Activated CD8-positive, alpha-beta memory T cell treated with anti-CD3 and anti-CD28 coated beads, Interleukin-2, amount 10 ng/mL, durations not matched to agents 7 days and 5 days (primary cell): ENCODE measurements around the gene IER5L. TPM values are rescaled to one million over a fixed set of nuclear protein-coding genes. Genes with fewer than 3 reads are reported as not detected.
A peak's percentile ranks its signal among the peaks of the same experiment; 100 is the strongest.

Experiments
- ATAC-seq: fragments of 150-1000 bp; cut with Tn5 transposase; one replicate; pipeline ENCODE4 v1.10.0; 2021; ENCODE audit warnings: moderate library complexity
- CTCF ChIA-PET: fragments of 350-600 bp; sonication (Branson Sonifier 250); formaldehyde crosslinking; loops from one replicate; lab custom pipeline; 2021; ENCODE audit warnings: antibody characterized with exemption; lab: Charles Lee
- DNase-seq: peaks from one replicate; pipeline ENCODE4 v3.0.0-alpha.2; 2020
- H3K27ac Mint-ChIP-seq: one replicate; pipeline ENCODE4 v1.8.0; 2021; ENCODE audit warnings: mild to moderate bottlenecking, mixed read lengths
- H3K27me3 Mint-ChIP-seq: one replicate; pipeline ENCODE4 v1.8.0; 2021; ENCODE audit warnings: mixed read lengths
- H3K36me3 Mint-ChIP-seq: one replicate; pipeline ENCODE4 v1.8.0; 2021; ENCODE audit warnings: mild to moderate bottlenecking, mixed read lengths
- H3K4me1 Mint-ChIP-seq: one replicate; pipeline ENCODE4 v1.8.0; 2021; ENCODE audit warnings: mixed read lengths
- H3K4me3 Mint-ChIP-seq: one replicate; pipeline ENCODE4 v1.8.0; 2021; ENCODE audit warnings: mild to moderate bottlenecking, moderate library complexity, mixed read lengths
- H3K9me3 Mint-ChIP-seq: one replicate; pipeline ENCODE4 v1.8.0; 2022; ENCODE audit warnings: low read depth, mixed read lengths
- total RNA-seq, 2 experiments: library from RNA; stranded (reverse); gene quantifications; one replicate each; pipeline ENCODE4 v1.2.3, GENCODE V29; 2021

IER5L gene
- total RNA-seq, 2 experiments from 2014 or later = 4.9 to 6.1 TPM

- CTCF ChIA-PET = interaction anchor here (0.9 kb wide), 1 partner anchor 22 kb away, joined by 3 read pairs; no protein-coding TSS in a partner anchor
- ATAC-seq (no peak), DNase-seq (no peak)
- no peaks in the 10 kb centered on the region for H3K36me3 Mint-ChIP-seq
- no peak overlapping the region for H3K4me3 Mint-ChIP-seq
- no peaks in the 10 kb centered on the region for H3K9me3 Mint-ChIP-seq
- H3K27me3 Mint-ChIP-seq = no peaks in the 10 kb centered on the region
- H3K27ac Mint-ChIP-seq = no peak overlapping the region
- H3K4me1 Mint-ChIP-seq = peaks cover 4% of the 10 kb centered on the region
Observed at GRCh38 chr9:129213551-129213950, 35.5 kb upstream of the IER5L start.

GRCh38 chr9:129211686-129212085 is 33.6 kb upstream of the IER5L start:
- Mint-ChIP-seq H3K4me1 (peaks cover 16% of the 10 kb centered on the region), H3K4me3 (no peak overlapping the region), H3K27me3 (no peaks in the 10 kb centered on the region), H3K27ac (no peak overlapping the region), H3K36me3 (no peaks in the 10 kb centered on the region), H3K9me3 (no peaks in the 10 kb centered on the region)
- DNase-seq = no peak
- ATAC-seq = no peak
- CTCF ChIA-PET = interaction anchor here (0.7 to 1.0 kb wide), 3 partner anchors 10 to 384 kb away, joined by 3 to 5 read pairs (median 4); no protein-coding TSS in a partner anchor

- H3K36me3 Mint-ChIP-seq = no peaks in the 10 kb centered on the region
- no peak overlapping the region for H3K4me3 Mint-ChIP-seq
- H3K9me3 Mint-ChIP-seq = no peaks in the 10 kb centered on the region
- H3K27me3 Mint-ChIP-seq = no peaks in the 10 kb centered on the region
- peaks cover 16% of the 10 kb centered on the region for H3K4me1 Mint-ChIP-seq
- ATAC-seq (no peak), DNase-seq (no peak)
- H3K27ac Mint-ChIP-seq = no peak overlapping the region
- CTCF ChIA-PET = interaction anchor here (0.8 kb wide), 1 partner anchor 40 kb away, joined by 3 read pairs; no protein-coding TSS in a partner anchor
Observed at GRCh38 chr9:129210125-129210524, 32.1 kb upstream of the IER5L start.

GRCh38 chr9:129209580-129209979 is 31.5 kb upstream of the IER5L start:
- peaks cover 16% of the 10 kb centered on the region for H3K4me1 Mint-ChIP-seq
- DNase-seq (no peak), ATAC-seq (no peak)
- no peaks in the 10 kb centered on the region for H3K9me3 Mint-ChIP-seq
- CTCF ChIA-PET = no interaction called here
- H3K27me3 Mint-ChIP-seq = no peaks in the 10 kb centered on the region
- no peaks in the 10 kb centered on the region for H3K36me3 Mint-ChIP-seq
- H3K27ac Mint-ChIP-seq = no peak overlapping the region
- no peak overlapping the region for H3K4me3 Mint-ChIP-seq

- peak overlapping the region; percentile 77 for H3K27ac Mint-ChIP-seq
- peaks cover 16% of the 10 kb centered on the region for H3K4me1 Mint-ChIP-seq
- no peaks in the 10 kb centered on the region for H3K36me3 Mint-ChIP-seq
- no peaks in the 10 kb centered on the region for H3K27me3 Mint-ChIP-seq
- CTCF ChIA-PET = no interaction called here
- H3K9me3 Mint-ChIP-seq = no peaks in the 10 kb centered on the region
- H3K4me3 Mint-ChIP-seq = no peak overlapping the region
- ATAC-seq (no peak), DNase-seq (no peak)
Observed at GRCh38 chr9:129209109-129209508, 31.0 kb upstream of the IER5L start.

GRCh38 chr9:129208207-129209032 is 30.4 kb upstream of the IER5L start:
- H3K4me1 Mint-ChIP-seq = peaks cover 16% of the 10 kb centered on the region
- no peak overlapping the region for H3K4me3 Mint-ChIP-seq
- DNase-seq = peak; percentile 71
- CTCF ChIA-PET = interaction anchor here (0.9 kb wide), 1 partner anchor 34 kb away, joined by 3 read pairs; no protein-coding TSS in a partner anchor
- no peaks in the 10 kb centered on the region for H3K27me3 Mint-ChIP-seq
- H3K27ac Mint-ChIP-seq = peak overlapping the region; percentile 77
- no peaks in the 10 kb centered on the region for H3K9me3 Mint-ChIP-seq
- ATAC-seq = peak; percentile 78
- H3K36me3 Mint-ChIP-seq = no peaks in the 10 kb centered on the region

GRCh38 chr9:129206905-129207304 is 28.8 kb upstream of the IER5L start:
- Mint-ChIP-seq H3K27me3 (no peaks in the 10 kb centered on the region), H3K4me1 (peaks cover 20% of the 10 kb centered on the region), H3K4me3 (no peak overlapping the region), H3K27ac (no peak overlapping the region), H3K36me3 (no peaks in the 10 kb centered on the region), H3K9me3 (no peaks in the 10 kb centered on the region)
- ATAC-seq (no peak), DNase-seq (no peak)
- CTCF ChIA-PET = no interaction called here

GRCh38 chr9:129206401-129206800 is 28.3 kb upstream of the IER5L start:
- CTCF ChIA-PET = no interaction called here
- peaks cover 20% of the 10 kb centered on the region for H3K4me1 Mint-ChIP-seq
- no peak overlapping the region for H3K27ac Mint-ChIP-seq

GRCh38 chr9:129204840-129205239 is 26.8 kb upstream of the IER5L start:
- H3K4me3 Mint-ChIP-seq = no peak overlapping the region
- CTCF ChIA-PET = no interaction called here
- H3K9me3 Mint-ChIP-seq = no peaks in the 10 kb centered on the region
- ATAC-seq (no peak), DNase-seq (no peak)
- H3K36me3 Mint-ChIP-seq = no peaks in the 10 kb centered on the region
- H3K27me3 Mint-ChIP-seq = no peaks in the 10 kb centered on the region
- peaks cover 20% of the 10 kb centered on the region for H3K4me1 Mint-ChIP-seq
- H3K27ac Mint-ChIP-seq = no peak overlapping the region

More at GRCh38 chr9:129206401-129206800, 28.3 kb upstream of the IER5L start:
- H3K27me3 Mint-ChIP-seq = no peaks in the 10 kb centered on the region
- no peaks in the 10 kb centered on the region for H3K9me3 Mint-ChIP-seq
- no peaks in the 10 kb centered on the region for H3K36me3 Mint-ChIP-seq
- H3K4me3 Mint-ChIP-seq = no peak overlapping the region
- DNase-seq (no peak), ATAC-seq (no peak)

- H3K4me3 Mint-ChIP-seq = peak overlapping the region; percentile 64
- H3K4me1 Mint-ChIP-seq = peaks cover 15% of the 10 kb centered on the region
- no peaks in the 10 kb centered on the region for H3K27me3 Mint-ChIP-seq
- no peak overlapping the region for H3K27ac Mint-ChIP-seq
- ATAC-seq = no peak
- H3K9me3 Mint-ChIP-seq = no peaks in the 10 kb centered on the region
- no peaks in the 10 kb centered on the region for H3K36me3 Mint-ChIP-seq
- no peak for DNase-seq
- CTCF ChIA-PET = no interaction called here
Observed at GRCh38 chr9:129203556-129203909, 25.5 kb upstream of the IER5L start.

GRCh38 chr9:129202613-129203555 is 24.8 kb upstream of the IER5L start:
- CTCF ChIA-PET = no interaction called here
- H3K27ac Mint-ChIP-seq = peak overlapping the region; percentile 19
- peaks cover 10% of the 10 kb centered on the region for H3K4me1 Mint-ChIP-seq
- DNase-seq (peak; percentile 94), ATAC-seq (peak; percentile 97)
- H3K27me3 Mint-ChIP-seq = peaks cover 4% of the 10 kb centered on the region
- H3K4me3 Mint-ChIP-seq = peak overlapping the region; percentile 64
- no peaks in the 10 kb centered on the region for H3K36me3 Mint-ChIP-seq
- no peaks in the 10 kb centered on the region for H3K9me3 Mint-ChIP-seq

GRCh38 chr9:129201866-129202265 is 23.8 kb upstream of the IER5L start:
- Mint-ChIP-seq H3K27ac (no peak overlapping the region), H3K36me3 (no peaks in the 10 kb centered on the region)

GRCh38 chr9:129201289-129201688 is 23.2 kb upstream of the IER5L start:
- Mint-ChIP-seq H3K36me3 (no peaks in the 10 kb centered on the region), H3K9me3 (no peaks in the 10 kb centered on the region), H3K27ac (no peak overlapping the region), H3K27me3 (peaks cover 6% of the 10 kb centered on the region), H3K4me3 (no peak overlapping the region), H3K4me1 (peaks cover 4% of the 10 kb centered on the region)
- CTCF ChIA-PET = no interaction called here
- ATAC-seq = no peak
- DNase-seq = no peak

More at GRCh38 chr9:129201866-129202265, 23.8 kb upstream of the IER5L start:
- DNase-seq (no peak), ATAC-seq (no peak)
- Mint-ChIP-seq H3K27me3 (peaks cover 6% of the 10 kb centered on the region), H3K4me1 (peaks cover 6% of the 10 kb centered on the region), H3K9me3 (no peaks in the 10 kb centered on the region), H3K4me3 (no peak overlapping the region)
- CTCF ChIA-PET = no interaction called here
